ENCODE measurements around the gene RAD9B. TPM values are rescaled to one million over a fixed set of nuclear protein-coding genes. Genes with fewer than 3 reads are reported as not detected.
"Not testable (repeated sequence)": the region's sequence is repeated elsewhere in the genome, so short reads cannot be mapped to it uniquely, and the experiment has no call there.

RAD9B gene
- total and polyA plus RNA-seq, 7 donors, result 0.77 to 4.2 (median 1.6) TPM

GRCh38 chr12:110505332-110505731 lies 3.2 kb downstream of the RAD9B start:
- DNase-seq (no peak), ATAC-seq (no peak)
- intact Hi-C loops (cut with DNase I), result no loop called here
- Histone ChIP-seq H3K27me3 (ENCODE audit: insufficient read depth in 3 of 3, low read length in 2 of 3) (no peaks in the 10 kb centered on the region), H3K9me3 (no peaks in the 10 kb centered on the region), H3K27ac (no peak overlapping the region), H3K36me3 (ENCODE audit: insufficient read depth in 1 of 2, low read depth in 1 of 2) (no peaks in the 10 kb centered on the region), H3K4me3 (no peak overlapping the region), H3K4me1 (peaks cover 9% of the 10 kb centered on the region)
- 77 to 82% (median 79%) methylated on average over 3 of the region's 3 CpGs for WGBS, 3 donors
- TF ChIP-seq CTCF (IDR thresholded peaks at IDR 0.05), result no peak

- H3K36me3 ChIP-seq (ENCODE audit: insufficient read depth in 1 of 2, low read depth in 1 of 2), result no peaks in the 10 kb centered on the region
- H3K9me3 ChIP-seq, result no peaks in the 10 kb centered on the region
- H3K4me3 ChIP-seq, result no peak overlapping the region
- no peak for DNase-seq
- intact Hi-C loops (cut with DNase I), result no loop called here
- no peaks in the 10 kb centered on the region for H3K4me1 ChIP-seq
- no peak overlapping the region for H3K27ac ChIP-seq
- WGBS, 3 donors, result 89 to 93% (median 90%) methylated on average over 4 of the region's 4 CpGs
- H3K27me3 ChIP-seq (ENCODE audit: insufficient read depth in 3 of 3, low read length in 2 of 3), result no peaks in the 10 kb centered on the region
- no peak for TF ChIP-seq CTCF (IDR thresholded peaks at IDR 0.05)
- ATAC-seq, result no peak
These were observed 6.0 kb downstream of the RAD9B start for GRCh38 chr12:110508071-110508586.

GRCh38 chr12:110513842-110514241 lies 11.7 kb downstream of the RAD9B start:
- no peak for ATAC-seq
- no peaks in the 10 kb centered on the region for H3K9me3 ChIP-seq
- TF ChIP-seq CTCF (IDR thresholded peaks at IDR 0.05), result no peak
- no peaks in the 10 kb centered on the region for H3K36me3 ChIP-seq (ENCODE audit: insufficient read depth in 1 of 2, low read depth in 1 of 2)
- no peak for DNase-seq
- no peak overlapping the region for H3K4me3 ChIP-seq
- 70 to 77% (median 76%) methylated on average over 6 of the region's 6 CpGs for WGBS, 3 donors
- H3K27me3 ChIP-seq (ENCODE audit: insufficient read depth in 3 of 3, low read length in 2 of 3), result no peaks in the 10 kb centered on the region
- H3K4me1 ChIP-seq, result no peaks in the 10 kb centered on the region
- intact Hi-C loops (cut with DNase I), result loop anchor here in 1 of 2 donors (10.0 kb wide), 2 partner anchors 181 to 311 kb away; no protein-coding TSS in a partner anchor
- H3K27ac ChIP-seq, result no peak overlapping the region

- ATAC-seq (no peak), DNase-seq (no peak)
- WGBS, 3 donors, result 43 to 70% (median 64%) methylated on average over 1 of the region's 1 CpG
- no peak overlapping the region for H3K4me3 ChIP-seq
- no peak overlapping the region for H3K27ac ChIP-seq
- H3K4me1 ChIP-seq, result no peaks in the 10 kb centered on the region
- H3K27me3 ChIP-seq (ENCODE audit: insufficient read depth in 3 of 3, low read length in 2 of 3), result no peaks in the 10 kb centered on the region
- H3K9me3 ChIP-seq, result no peaks in the 10 kb centered on the region
- intact Hi-C loops (cut with DNase I), result loop anchor here in 1 of 2 donors (10.0 kb wide), 2 partner anchors 180 to 310 kb away; no protein-coding TSS in a partner anchor
- no peaks in the 10 kb centered on the region for H3K36me3 ChIP-seq (ENCODE audit: insufficient read depth in 1 of 2, low read depth in 1 of 2)
- no peak for TF ChIP-seq CTCF (IDR thresholded peaks at IDR 0.05)
These were observed 12.2 kb downstream of the RAD9B start for GRCh38 chr12:110514363-110514762.

GRCh38 chr12:110516995-110517394 lies 14.9 kb downstream of the RAD9B start:
- DNase-seq (no peak), ATAC-seq (no peak)
- H3K4me3 ChIP-seq, result no peak overlapping the region
- no peak for TF ChIP-seq CTCF (IDR thresholded peaks at IDR 0.05)
- H3K4me1 ChIP-seq, result no peaks in the 10 kb centered on the region
- no peaks in the 10 kb centered on the region for H3K36me3 ChIP-seq (ENCODE audit: insufficient read depth in 1 of 2, low read depth in 1 of 2)
- H3K27ac ChIP-seq, result no peak overlapping the region
- intact Hi-C loops (cut with DNase I), result loop anchor here in 1 of 2 donors (10.0 kb wide), 2 partner anchors 178 to 308 kb away; no protein-coding TSS in a partner anchor
- H3K9me3 ChIP-seq, result no peaks in the 10 kb centered on the region
- 80 to 88% (median 87%) methylated on average over 3 of the region's 3 CpGs for WGBS, 3 donors
- H3K27me3 ChIP-seq (ENCODE audit: insufficient read depth in 3 of 3, low read length in 2 of 3), result no peaks in the 10 kb centered on the region

- ATAC-seq; H3K9me3 ChIP-seq; DNase-seq; H3K27me3 ChIP-seq (ENCODE audit: insufficient read depth in 3 of 3, low read length in 2 of 3); H3K4me1 ChIP-seq; H3K36me3 ChIP-seq (ENCODE audit: insufficient read depth in 1 of 2, low read depth in 1 of 2); H3K27ac ChIP-seq; H3K4me3 ChIP-seq: not testable (repeated sequence)
- 89 to 92% (median 90%) methylated on average over 5 to 8 of the region's 8 CpGs for WGBS, 3 donors
- intact Hi-C loops (cut with DNase I), result loop anchor here in 1 of 2 donors (10.0 kb wide), 2 partner anchors 177 to 307 kb away; no protein-coding TSS in a partner anchor
These were observed 15.9 kb downstream of the RAD9B start for GRCh38 chr12:110518014-110518413.

Measured in psoas muscle (tissue), 8 donors.